ENCODE results near the gene PLPPR4. TPM values are rescaled to one million over a fixed set of nuclear protein-coding genes. Genes with fewer than 3 reads are reported as not detected.
A peak's percentile ranks its signal among the peaks of the same experiment; 100 is the strongest.

PLPPR4 gene
- total and polyA plus RNA-seq, 2 of the 4 experiments (the other 2 are of a cell fraction): 4.5 to 7.0 TPM

DNA sequence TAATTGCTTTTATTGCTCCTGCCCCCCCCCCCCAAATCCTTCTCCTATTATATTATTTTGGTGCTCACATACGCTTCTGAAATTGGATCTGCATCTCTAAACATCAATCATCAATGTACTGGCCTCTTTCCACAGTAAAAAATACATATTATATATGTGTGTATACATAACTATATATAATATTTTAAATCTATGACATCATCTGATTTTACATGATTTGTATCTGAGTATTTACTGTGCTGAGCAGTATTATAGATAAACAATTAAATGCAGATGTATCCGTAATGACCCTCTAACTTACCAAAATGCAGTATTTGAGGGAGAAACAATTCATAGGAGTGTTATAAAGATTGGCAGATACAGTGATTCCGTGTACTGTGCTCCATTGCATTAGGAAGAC lies 832 bp downstream of the PLPPR4 start:
- H3K4me2 ChIP-seq (ENCODE audit: low read depth, low read length): peak overlapping the region; percentile 82
- WGBS, 2 experiments (ENCODE audit: extremely low coverage in 2 of 2, insufficient read length in 1 of 2): no CpG with 5 or more reads among the region's 3 CpGs
- dilution Hi-C loops (cut with HindIII; ENCODE audit: low sequenced_read_pairs, unreplicated experiment): no loop called here
- ChIA-PET POLR2A (ENCODE audit: unreplicated experiment) (no interaction called here), CTCF (no interaction called here)
- no peak overlapping the region for H3K27ac ChIP-seq (ENCODE audit: insufficient read depth, low read length)
- no peak overlapping the region for H2AFZ ChIP-seq (replicated peaks; ENCODE audit: low read length, poor library complexity)
- no peak overlapping the region for H3K14ac ChIP-seq (replicated peaks; ENCODE audit: low read depth, low read length)
- H3K4me3 ChIP-seq (ENCODE audit: insufficient read depth, low read depth, low read length): peak overlapping the region; percentile 57
- no peak overlapping the region for H3K18ac ChIP-seq (ENCODE audit: low read depth, low read length)
- H3K79me1 ChIP-seq (ENCODE audit: low read depth in 1 of 2, low read length in 2 of 2): peaks cover 0 to 24% of the 10 kb centered on the region in 2 experiments; a peak in 2 of 4 replicates
- peak overlapping the region; percentile 81; the same call in 1 of the 2 replicates for H3K4ac ChIP-seq (ENCODE audit: low read depth, low read length)
- no peaks in the 10 kb centered on the region for H3K9me3 ChIP-seq (ENCODE audit: control insufficient read depth, insufficient read depth, low read length)
- BruUV-seq (replicated peaks): no TSS peak
- H4K5ac ChIP-seq (ENCODE audit: low read depth, low read length): no peak overlapping the region
- DNase-seq (no peak), ATAC-seq (ENCODE audit: low read depth) (no peak)
- peaks cover 14% of the 10 kb centered on the region for H3K4me1 ChIP-seq (ENCODE audit: control insufficient read depth, insufficient read depth, low read length)
- H4K20me1 ChIP-seq (ENCODE audit: insufficient read depth, low read length): no peaks in the 10 kb centered on the region
- no peak overlapping the region for H2AK9ac ChIP-seq (replicated peaks; ENCODE audit: low read depth, low read length, poor library complexity)
- H3K9ac ChIP-seq (ENCODE audit: low read depth, low read length): no peak overlapping the region
- no peak overlapping the region for H2AK5ac ChIP-seq (ENCODE audit: low read depth, low read length)
- H3K9me1 ChIP-seq (ENCODE audit: insufficient read depth, low read length): peaks cover 6% of the 10 kb centered on the region
- in situ Hi-C loops (cut with MboI; ENCODE audit: low sequenced_read_pairs): no loop called here
- no peak overlapping the region for H4K91ac ChIP-seq (ENCODE audit: insufficient read depth, low read depth, low read length)
- H4K8ac ChIP-seq (ENCODE audit: low read depth in 2 of 2, low read length in 2 of 2): 0 out of 4 replicates have a peak overlapping the region, but pooled peaks of 1 of the 2 experiments have one; percentile 26
- H2BK20ac ChIP-seq (ENCODE audit: low read depth, low read length): no peak overlapping the region
- no peak overlapping the region for H2BK5ac ChIP-seq (ENCODE audit: low read depth, low read length, poor library complexity, severe bottlenecking)
- peak overlapping the region; percentile 48; the same call in 1 of the 2 replicates for H2BK120ac ChIP-seq (ENCODE audit: low read depth, low read length)
- no peak overlapping the region for H3K56ac ChIP-seq (ENCODE audit: extremely low read depth, insufficient read depth, low read length)
- H3K27me3 ChIP-seq (ENCODE audit: control insufficient read depth, insufficient read depth, low read length): no peaks in the 10 kb centered on the region
- no peaks in the 10 kb centered on the region for H3K36me3 ChIP-seq (ENCODE audit: control insufficient read depth, insufficient read depth, low read length)
- 0 out of 2 replicates have a peak overlapping the region, but pooled peaks have one; percentile 85 for H3K23ac ChIP-seq (ENCODE audit: low read depth, low read length)
- TF ChIP-seq SMC3 (IDR thresholded peaks at IDR 0.05; ENCODE audit: low read depth, low read length): no peak
- TF ChIP-seq POLR2A (IDR thresholded peaks at IDR 0.05; ENCODE audit: low read depth, low read length): no peak
- no peak for TF ChIP-seq MAZ (IDR thresholded peaks at IDR 0.05; ENCODE audit: borderline replicate concordance, low read depth, low read length)
- TF ChIP-seq, protein P1, sequence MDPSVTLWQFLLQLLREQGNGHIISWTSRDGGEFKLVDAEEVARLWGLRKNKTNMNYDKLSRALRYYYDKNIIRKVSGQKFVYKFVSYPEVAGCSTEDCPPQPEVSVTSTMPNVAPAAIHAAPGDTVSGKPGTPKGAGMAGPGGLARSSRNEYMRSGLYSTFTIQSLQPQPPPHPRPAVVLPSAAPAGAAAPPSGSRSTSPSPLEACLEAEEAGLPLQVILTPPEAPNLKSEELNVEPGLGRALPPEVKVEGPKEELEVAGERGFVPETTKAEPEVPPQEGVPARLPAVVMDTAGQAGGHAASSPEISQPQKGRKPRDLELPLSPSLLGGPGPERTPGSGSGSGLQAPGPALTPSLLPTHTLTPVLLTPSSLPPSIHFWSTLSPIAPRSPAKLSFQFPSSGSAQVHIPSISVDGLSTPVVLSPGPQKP (IDR thresholded peaks at IDR 0.05; ENCODE audit: borderline replicate concordance, low read depth, low read length): no peak
- TF ChIP-seq MAFK (IDR thresholded peaks at IDR 0.05; ENCODE audit: low read depth, low read length): no peak
- TF ChIP-seq RAD21 (IDR thresholded peaks at IDR 0.05; ENCODE audit: low read length): no peak
- no peak for TF ChIP-seq FOS (IDR thresholded peaks at IDR 0.05; ENCODE audit: low read depth, low read length)
- TF ChIP-seq CHD1 (IDR thresholded peaks at IDR 0.05; ENCODE audit: low read depth, low read length): no peak
- TF ChIP-seq, protein P2, sequence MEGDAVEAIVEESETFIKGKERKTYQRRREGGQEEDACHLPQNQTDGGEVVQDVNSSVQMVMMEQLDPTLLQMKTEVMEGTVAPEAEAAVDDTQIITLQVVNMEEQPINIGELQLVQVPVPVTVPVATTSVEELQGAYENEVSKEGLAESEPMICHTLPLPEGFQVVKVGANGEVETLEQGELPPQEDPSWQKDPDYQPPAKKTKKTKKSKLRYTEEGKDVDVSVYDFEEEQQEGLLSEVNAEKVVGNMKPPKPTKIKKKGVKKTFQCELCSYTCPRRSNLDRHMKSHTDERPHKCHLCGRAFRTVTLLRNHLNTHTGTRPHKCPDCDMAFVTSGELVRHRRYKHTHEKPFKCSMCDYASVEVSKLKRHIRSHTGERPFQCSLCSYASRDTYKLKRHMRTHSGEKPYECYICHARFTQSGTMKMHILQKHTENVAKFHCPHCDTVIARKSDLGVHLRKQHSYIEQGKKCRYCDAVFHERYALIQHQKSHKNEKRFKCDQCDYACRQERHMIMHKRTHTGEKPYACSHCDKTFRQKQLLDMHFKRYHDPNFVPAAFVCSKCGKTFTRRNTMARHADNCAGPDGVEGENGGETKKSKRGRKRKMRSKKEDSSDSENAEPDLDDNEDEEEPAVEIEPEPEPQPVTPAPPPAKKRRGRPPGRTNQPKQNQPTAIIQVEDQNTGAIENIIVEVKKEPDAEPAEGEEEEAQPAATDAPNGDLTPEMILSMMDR (conservative IDR thresholded peaks at IDR 0.05; ENCODE audit: low read depth, low read length): no peak
- TF ChIP-seq BHLHE40 (IDR thresholded peaks at IDR 0.05; ENCODE audit: low read depth, low read length): no peak
- TF ChIP-seq, protein P3, sequence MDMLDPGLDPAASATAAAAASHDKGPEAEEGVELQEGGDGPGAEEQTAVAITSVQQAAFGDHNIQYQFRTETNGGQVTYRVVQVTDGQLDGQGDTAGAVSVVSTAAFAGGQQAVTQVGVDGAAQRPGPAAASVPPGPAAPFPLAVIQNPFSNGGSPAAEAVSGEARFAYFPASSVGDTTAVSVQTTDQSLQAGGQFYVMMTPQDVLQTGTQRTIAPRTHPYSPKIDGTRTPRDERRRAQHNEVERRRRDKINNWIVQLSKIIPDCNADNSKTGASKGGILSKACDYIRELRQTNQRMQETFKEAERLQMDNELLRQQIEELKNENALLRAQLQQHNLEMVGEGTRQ (IDR thresholded peaks at IDR 0.05; ENCODE audit: low read depth, low read length): no peak
- no peak for TF ChIP-seq RCOR1 (IDR thresholded peaks at IDR 0.05; ENCODE audit: insufficient replicate concordance, low read length)
- no peak for TF ChIP-seq RFX5 (IDR thresholded peaks at IDR 0.05; ENCODE audit: low read depth, low read length)
- no peak for TF ChIP-seq MXI1 (IDR thresholded peaks at IDR 0.05; ENCODE audit: borderline replicate concordance, low read depth, low read length)
- TF ChIP-seq CEBPB (IDR thresholded peaks at IDR 0.05; ENCODE audit: low read depth, low read length): no peak
- TF ChIP-seq NFE2L2 (IDR thresholded peaks at IDR 0.05; ENCODE audit: low read depth, low read length): no peak
- intact Hi-C loops (cut with micrococcal nuclease): loop anchor here (5.0 kb wide), 2 partner anchors 182 to 417 kb away; no protein-coding TSS in a partner anchor
- peak overlapping the region; percentile 71; the same call in 1 of the 3 replicates for H2BK15ac ChIP-seq (ENCODE audit: low read depth, low read length)

Data from IMR-90 (cell line).